Mucosa of descending colon (tissue), 3 donors: Measurements from ENCODE around the gene GOLGA6L2. TPM values are rescaled to one million over a fixed set of nuclear protein-coding genes. Genes with fewer than 3 reads are reported as not detected.
"Not testable (repeated sequence)": the region's sequence is repeated elsewhere in the genome, so short reads cannot be mapped to it uniquely, and the experiment has no call there.

Experiments used
- ATAC-seq: fragments of 200-7000 bp; cut with Tn5 transposase; one replicate; pipeline ENCODE4 v1.9.1; 2020; ENCODE audit warnings: mild to moderate bottlenecking, moderate library complexity
- DNase-seq, 3 donors: peaks; one replicate each; pipeline ENCODE4 v3.0.0-alpha.2; 2020
- H3K36me3 ChIP-seq: fragments of 200-600 bp; one replicate; pipeline ENCODE4 v1.8.0; 2021; ENCODE audit warnings: low read depth, mild to moderate bottlenecking
- H3K4me1 ChIP-seq: fragments of 200-600 bp; one replicate; pipeline ENCODE4 v1.8.0; 2021; ENCODE audit warnings: low read depth, mild to moderate bottlenecking
- H3K4me3 ChIP-seq: fragments of 200-600 bp; one replicate; pipeline ENCODE4 v1.8.0; 2021; ENCODE audit warnings: mild to moderate bottlenecking
- H3K9me3 ChIP-seq: fragments of 200-600 bp; one replicate; pipeline ENCODE4 v1.8.0; 2021; ENCODE audit warnings: mild to moderate bottlenecking
- intact Hi-C, 2 donors: fragments of 100-400 bp; cut with DNase I in 1 of 2; cut with micrococcal nuclease in 1 of 2; formaldehyde crosslinking; loops; one replicate each; pipeline versions ENCODE4 v1.11.0 to v1.11.1; 2022; cut with DNase I, micrococcal nuclease
- total RNA-seq, 3 donors: library from RNA; stranded (reverse); fragmentation: NEBNext Ultra II Directional in 2 of 3; extraction: Animal tissue kit (Norgen Biotek cat#: 25700) in 2 of 3; gene quantifications; one replicate each; pipeline versions ENCODE4 v1.2.1 to v1.2.4, GENCODE V29; 2021 to 2023
- TF ChIP-seq, protein P1 (sequence below): fragments of 200-600 bp; IDR thresholded peaks from one replicate; pipeline ENCODE4 v1.8.0; 2022; ENCODE audit warnings: antibody characterized with exemption, mild to moderate bottlenecking
- donor health status: DM: no; HTN: no; CAD: no; lungs with moderate emphysema.
- donor health status: DM: no; HTN: no; CAD: no.
- donor health status: DM: no; HTN: yes; CAD: no.

GOLGA6L2 gene
- total RNA-seq, 3 donors from 2014 or later: not detected

DNA sequence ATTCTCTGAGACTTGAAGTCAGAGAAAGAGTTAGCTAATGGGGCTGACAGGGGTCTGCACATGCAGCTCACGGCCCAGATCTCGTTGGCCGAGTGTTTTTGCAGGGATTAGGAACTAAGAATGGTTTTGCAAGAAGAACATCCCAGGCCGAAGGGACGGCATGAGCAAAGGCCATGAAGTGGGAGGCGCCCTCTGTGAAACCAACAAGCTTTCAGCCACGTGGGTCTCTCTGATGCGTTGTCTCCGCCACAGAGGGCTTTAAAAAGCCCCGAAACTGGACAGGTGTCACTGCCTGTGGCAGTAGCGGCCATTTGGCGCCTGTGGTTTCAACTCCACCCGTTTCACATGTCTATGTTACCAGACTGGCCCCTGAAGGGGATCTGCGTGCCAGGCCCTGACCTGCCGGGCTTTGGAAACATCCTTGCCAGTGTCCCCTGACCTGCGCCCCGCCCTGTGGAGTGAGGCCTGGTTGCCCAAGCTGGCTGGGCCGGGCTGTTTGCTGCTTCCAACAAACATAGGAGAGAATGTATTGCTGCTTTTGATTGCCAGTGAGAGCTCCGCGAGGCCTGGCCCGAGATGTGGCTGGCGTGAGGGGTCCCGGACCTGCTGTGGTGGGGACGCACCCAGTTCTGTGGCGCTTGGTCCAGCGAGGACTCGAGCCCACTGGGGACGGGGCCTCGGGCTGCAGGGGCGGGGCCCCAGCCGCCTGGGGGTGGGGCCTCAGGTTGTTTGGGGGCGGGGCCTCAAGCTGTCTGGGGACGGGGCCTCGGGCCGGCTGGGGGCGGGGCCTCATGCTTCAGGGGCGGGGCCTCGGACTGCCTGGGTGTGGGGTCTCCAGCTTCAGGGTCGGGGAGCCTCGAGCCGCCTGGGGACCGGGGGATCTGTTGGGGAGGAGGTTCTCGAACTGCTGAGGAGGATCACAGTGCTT is 30.4 kb downstream of the GOLGA6L2 start:
- Histone ChIP-seq H3K4me1 (no peaks in the 10 kb centered on the region), H3K36me3 (no peaks in the 10 kb centered on the region), H3K9me3 (no peaks in the 10 kb centered on the region), H3K4me3 (no peak overlapping the region)
- ATAC-seq: peak; percentile 38
- intact Hi-C loops: no loop called here
- TF ChIP-seq, protein P1, sequence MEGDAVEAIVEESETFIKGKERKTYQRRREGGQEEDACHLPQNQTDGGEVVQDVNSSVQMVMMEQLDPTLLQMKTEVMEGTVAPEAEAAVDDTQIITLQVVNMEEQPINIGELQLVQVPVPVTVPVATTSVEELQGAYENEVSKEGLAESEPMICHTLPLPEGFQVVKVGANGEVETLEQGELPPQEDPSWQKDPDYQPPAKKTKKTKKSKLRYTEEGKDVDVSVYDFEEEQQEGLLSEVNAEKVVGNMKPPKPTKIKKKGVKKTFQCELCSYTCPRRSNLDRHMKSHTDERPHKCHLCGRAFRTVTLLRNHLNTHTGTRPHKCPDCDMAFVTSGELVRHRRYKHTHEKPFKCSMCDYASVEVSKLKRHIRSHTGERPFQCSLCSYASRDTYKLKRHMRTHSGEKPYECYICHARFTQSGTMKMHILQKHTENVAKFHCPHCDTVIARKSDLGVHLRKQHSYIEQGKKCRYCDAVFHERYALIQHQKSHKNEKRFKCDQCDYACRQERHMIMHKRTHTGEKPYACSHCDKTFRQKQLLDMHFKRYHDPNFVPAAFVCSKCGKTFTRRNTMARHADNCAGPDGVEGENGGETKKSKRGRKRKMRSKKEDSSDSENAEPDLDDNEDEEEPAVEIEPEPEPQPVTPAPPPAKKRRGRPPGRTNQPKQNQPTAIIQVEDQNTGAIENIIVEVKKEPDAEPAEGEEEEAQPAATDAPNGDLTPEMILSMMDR: no peak
- DNase-seq: peak in 1 of 3 donors; percentile 12

DNA sequence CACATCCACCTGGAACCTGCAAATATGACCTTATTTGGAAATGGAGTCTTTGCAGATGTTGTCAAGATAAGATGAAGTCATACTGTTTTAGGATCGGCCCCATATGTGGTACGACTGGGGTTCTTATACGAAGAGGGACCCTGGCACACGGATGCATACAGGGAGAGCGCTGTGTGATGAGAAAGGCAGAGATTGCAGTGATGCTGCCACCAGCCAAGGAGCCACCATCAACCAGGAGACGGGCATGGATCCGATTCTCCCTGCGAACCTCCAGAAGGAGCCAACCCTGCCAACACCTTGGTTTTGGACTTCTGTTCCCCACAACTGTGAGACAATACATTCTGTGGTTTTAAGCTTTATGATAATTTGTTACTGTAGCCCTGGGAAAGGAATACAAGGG is 31.2 kb downstream of the GOLGA6L2 start:
- ATAC-seq, DNase-seq, H3K9me3 ChIP-seq, intact Hi-C loops, H3K36me3 ChIP-seq, H3K4me3 ChIP-seq, H3K4me1 ChIP-seq: not testable (repeated sequence)

DNA sequence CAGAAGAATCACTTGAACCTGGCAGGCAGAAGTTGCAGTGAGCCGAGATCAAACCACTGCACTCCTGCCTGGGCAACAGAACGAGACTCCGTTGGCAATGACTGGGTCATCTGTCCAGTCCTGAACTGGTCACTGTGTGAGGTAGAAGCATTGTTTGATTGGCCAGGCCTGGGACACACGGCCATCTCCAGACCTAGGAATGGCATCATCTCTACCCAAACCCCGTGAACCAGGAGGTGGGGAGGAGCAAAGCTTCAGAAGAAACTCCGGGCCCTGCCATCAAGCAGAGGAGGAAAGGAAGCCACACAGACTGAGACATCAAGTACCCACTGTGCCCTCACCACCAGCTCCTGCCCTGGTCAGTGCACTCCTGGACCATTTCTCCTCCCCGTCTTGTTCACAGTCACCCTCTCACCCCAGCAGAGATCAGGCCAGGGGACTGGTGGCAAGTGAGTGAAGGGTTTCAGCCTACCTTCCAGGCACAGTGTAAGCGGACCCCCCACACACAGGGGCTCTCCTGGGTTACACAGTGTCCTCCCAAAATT is 31.6 kb downstream of the GOLGA6L2 start:
- Histone ChIP-seq H3K4me1 (no peaks in the 10 kb centered on the region), H3K36me3 (no peaks in the 10 kb centered on the region), H3K9me3 (no peaks in the 10 kb centered on the region), H3K4me3 (no peak overlapping the region)
- intact Hi-C loops: no loop called here
- ATAC-seq (no peak), DNase-seq (no peak)
- TF ChIP-seq, protein P1: no peak

DNA sequence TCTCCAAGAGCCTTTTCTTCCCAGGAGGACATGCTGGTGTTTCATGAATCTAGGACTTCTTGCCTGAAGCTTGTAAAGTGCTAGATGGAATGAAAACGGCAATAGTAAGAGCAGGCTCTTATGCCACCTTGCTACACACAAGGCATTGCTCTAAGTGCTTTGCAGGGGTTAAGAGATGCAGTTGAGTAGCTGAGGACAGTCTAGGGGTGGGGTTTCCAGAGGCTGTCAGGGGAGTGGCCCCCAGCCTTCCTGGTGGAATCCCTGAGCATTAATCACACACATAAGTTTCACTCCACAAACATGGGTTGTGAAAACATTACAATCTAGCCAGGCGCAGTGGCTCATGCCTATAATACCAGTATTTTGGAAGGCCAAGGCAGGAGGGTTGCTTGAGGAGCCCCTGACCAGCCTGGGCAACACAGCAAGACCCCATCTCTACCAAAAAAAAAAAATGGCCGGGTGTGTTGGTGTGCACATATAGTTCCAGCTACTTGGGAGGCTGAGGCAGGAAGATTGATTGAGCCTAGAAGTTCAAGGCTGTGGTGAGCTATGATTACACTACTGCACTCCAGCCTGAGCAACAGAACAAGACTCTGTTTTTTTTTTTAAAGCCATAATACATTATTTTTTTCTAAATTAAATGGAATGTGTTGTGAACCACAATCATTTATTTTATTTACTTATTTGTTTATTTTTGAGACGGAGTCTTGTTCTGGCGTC is 34.0 kb downstream of the GOLGA6L2 start:
- intact Hi-C loops, H3K9me3 ChIP-seq, H3K4me3 ChIP-seq, H3K36me3 ChIP-seq, ATAC-seq, H3K4me1 ChIP-seq, DNase-seq: not testable (repeated sequence)

DNA sequence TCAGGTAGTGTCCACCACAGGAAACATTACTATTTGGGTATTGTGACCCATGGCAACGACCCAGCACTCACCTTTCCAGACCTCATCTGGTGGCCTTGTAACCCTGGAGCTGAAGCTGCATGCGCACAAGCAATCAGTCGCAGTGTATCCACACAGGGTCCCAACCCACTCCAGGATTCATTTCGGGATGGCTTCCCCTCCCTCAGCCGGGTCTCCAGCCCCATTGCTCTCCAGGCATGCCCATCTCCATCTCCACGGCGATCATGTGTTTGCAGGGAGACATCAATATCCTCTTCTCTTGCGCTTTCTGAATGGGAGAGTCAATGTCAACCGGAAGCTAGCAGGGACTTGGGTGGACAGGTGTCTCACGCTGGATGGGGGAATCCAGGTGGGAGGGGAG is 35.2 kb downstream of the GOLGA6L2 start:
- TF ChIP-seq, protein P1: no peak
- ATAC-seq (no peak), DNase-seq (no peak)
- H3K4me1 ChIP-seq: no peaks in the 10 kb centered on the region
- H3K9me3 ChIP-seq: no peaks in the 10 kb centered on the region
- no peaks in the 10 kb centered on the region for H3K36me3 ChIP-seq
- intact Hi-C loops: no loop called here
- no peak overlapping the region for H3K4me3 ChIP-seq

DNA sequence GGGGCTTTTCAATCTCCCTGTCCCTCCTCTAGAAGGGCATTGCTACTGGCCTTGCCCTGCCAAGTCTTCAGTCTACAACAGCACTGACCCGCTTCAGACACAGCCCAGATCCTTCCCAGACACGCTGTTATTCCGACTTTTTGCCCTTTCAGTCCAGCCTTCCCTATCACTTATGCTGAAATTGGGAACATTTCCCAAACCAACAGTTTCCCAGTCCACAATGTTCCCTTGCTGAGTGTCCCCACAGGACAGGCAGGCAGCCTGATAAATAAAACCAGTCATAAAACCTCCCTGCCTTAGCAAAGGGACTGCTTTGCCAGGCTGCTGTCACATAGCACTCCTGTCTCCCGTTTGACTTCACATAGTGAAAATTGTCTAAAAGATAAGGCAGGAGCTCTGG is 43.5 kb downstream of the GOLGA6L2 start:
- Histone ChIP-seq H3K4me1 (no peaks in the 10 kb centered on the region), H3K9me3 (no peaks in the 10 kb centered on the region), H3K4me3 (no peak overlapping the region), H3K36me3 (no peaks in the 10 kb centered on the region)
- intact Hi-C loops: no loop called here
- TF ChIP-seq, protein P1: no peak
- no peak for DNase-seq
- ATAC-seq: no peak
